ENCODE data around the gene CYP4F3.

DNA sequence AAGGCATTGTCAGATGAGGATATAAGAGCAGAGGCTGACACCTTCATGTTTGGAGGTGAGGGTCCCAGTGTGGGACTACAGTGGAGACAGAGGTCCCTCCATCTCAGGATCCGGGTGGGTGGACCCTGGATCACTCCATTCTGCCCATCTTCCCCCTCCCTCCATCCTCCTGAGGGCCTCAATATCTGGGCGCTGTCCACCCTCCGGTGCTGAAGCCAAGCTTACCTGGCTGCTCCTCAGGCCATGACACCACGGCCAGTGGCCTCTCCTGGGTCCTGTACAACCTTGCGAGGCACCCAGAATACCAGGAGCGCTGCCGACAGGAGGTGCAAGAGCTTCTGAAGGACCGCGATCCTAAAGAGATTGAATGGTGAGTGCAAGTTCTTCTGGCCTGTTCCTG lies 44.1 kb downstream of the CYP4F3 start:
- no peak for TF ChIP-seq ZKSCAN8 (CRISPR knock-in tag; IDR thresholded peaks at IDR 0.05; ENCODE audit: borderline replicate concordance)
- TF ChIP-seq CREB1 (IDR thresholded peaks at IDR 0.05), result no peak
- TF ChIP-seq CREB1 (CRISPR knock-in tag; IDR thresholded peaks at IDR 0.05), result no peak
- TF ChIP-seq, protein P1, sequence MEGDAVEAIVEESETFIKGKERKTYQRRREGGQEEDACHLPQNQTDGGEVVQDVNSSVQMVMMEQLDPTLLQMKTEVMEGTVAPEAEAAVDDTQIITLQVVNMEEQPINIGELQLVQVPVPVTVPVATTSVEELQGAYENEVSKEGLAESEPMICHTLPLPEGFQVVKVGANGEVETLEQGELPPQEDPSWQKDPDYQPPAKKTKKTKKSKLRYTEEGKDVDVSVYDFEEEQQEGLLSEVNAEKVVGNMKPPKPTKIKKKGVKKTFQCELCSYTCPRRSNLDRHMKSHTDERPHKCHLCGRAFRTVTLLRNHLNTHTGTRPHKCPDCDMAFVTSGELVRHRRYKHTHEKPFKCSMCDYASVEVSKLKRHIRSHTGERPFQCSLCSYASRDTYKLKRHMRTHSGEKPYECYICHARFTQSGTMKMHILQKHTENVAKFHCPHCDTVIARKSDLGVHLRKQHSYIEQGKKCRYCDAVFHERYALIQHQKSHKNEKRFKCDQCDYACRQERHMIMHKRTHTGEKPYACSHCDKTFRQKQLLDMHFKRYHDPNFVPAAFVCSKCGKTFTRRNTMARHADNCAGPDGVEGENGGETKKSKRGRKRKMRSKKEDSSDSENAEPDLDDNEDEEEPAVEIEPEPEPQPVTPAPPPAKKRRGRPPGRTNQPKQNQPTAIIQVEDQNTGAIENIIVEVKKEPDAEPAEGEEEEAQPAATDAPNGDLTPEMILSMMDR (CRISPR knock-in tag; IDR thresholded peaks at IDR 0.05), result no peak
- no peak for TF ChIP-seq SUZ12 (IDR thresholded peaks at IDR 0.05; ENCODE audit: low read depth, low read length)
- no peak for TF ChIP-seq NFYC (CRISPR knock-in tag; IDR thresholded peaks at IDR 0.05)
- TF ChIP-seq ZNF589 (CRISPR knock-in tag; conservative IDR thresholded peaks at IDR 0.05), result no peak
- TF ChIP-seq GMEB1 (CRISPR knock-in tag; IDR thresholded peaks at IDR 0.05; ENCODE audit: borderline replicate concordance), result no peak
- no peak for TF ChIP-seq SMAD1 (CRISPR knock-in tag; IDR thresholded peaks at IDR 0.05; ENCODE audit: borderline replicate concordance, low read depth)
- no peak for TF ChIP-seq ZZZ3 (CRISPR knock-in tag; IDR thresholded peaks at IDR 0.05; ENCODE audit: borderline replicate concordance)
- no peak for TF ChIP-seq ELF1 (CRISPR knock-in tag; IDR thresholded peaks at IDR 0.05)
- TF ChIP-seq ARNT (IDR thresholded peaks at IDR 0.05), result no peak
- TF ChIP-seq ELK4 (CRISPR knock-in tag; IDR thresholded peaks at IDR 0.05; ENCODE audit: borderline replicate concordance), result no peak

Data from HepG2 (cell line).